ENCODE measurements around the gene GALNS. TPM values are rescaled to one million over a fixed set of nuclear protein-coding genes. Genes with fewer than 3 reads are reported as not detected.
A peak's percentile ranks its signal among the peaks of the same experiment; 100 is the strongest.
"Not testable (repeated sequence)": the region's sequence is repeated elsewhere in the genome, so short reads cannot be mapped to it uniquely, and the experiment has no call there.

Gene GALNS
- total and polyA plus RNA-seq, 11 donors = 10.7 to 22.7 (median 14.1) TPM

DNA sequence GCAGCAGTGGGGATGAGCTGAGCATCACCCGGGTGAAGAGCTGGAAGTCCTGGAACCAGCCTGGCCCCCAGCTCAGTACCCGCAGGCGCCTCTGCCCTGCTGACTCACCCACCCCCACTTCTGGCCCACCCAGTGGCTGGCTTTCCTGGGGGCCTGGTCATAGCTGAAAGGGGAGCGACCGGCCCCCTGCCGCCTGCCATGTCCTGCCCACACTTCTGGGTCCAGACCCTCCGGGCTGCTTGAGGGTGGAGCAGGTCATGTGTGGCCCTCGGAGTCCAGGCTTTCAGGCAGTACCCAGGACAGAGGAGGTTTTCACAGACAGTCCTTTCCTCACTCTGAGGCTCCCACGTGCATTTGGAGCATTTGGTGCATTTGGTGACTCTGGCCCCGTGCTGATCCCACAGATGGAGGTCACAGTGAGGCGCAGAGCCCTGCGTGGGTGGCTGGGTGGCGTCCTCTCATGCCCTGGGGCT, 64.6 kb downstream of the GALNS start:
- Histone ChIP-seq H3K36me3 (no peaks in the 10 kb centered on the region), H3K9me3 (no peaks in the 10 kb centered on the region), H3K4me1 (peaks cover 0 to 38% (median 2%) of the 10 kb centered on the region in 12 donors), H3K4me3 (no peak overlapping the region), H3K27me3 (peaks cover 0 to 21% (median 7%) of the 10 kb centered on the region in 9 donors), H3K27ac (no peak overlapping the region)
- DNase-seq = peak in 1 of 5 donors; percentile 17
- 62 to 77% (median 68%) methylated on average over 6 to 13 of the region's 13 CpGs for WGBS, 4 donors
- TF ChIP-seq POLR2A (IDR thresholded peaks at IDR 0.05) = no peak
- TF ChIP-seq, protein P1, sequence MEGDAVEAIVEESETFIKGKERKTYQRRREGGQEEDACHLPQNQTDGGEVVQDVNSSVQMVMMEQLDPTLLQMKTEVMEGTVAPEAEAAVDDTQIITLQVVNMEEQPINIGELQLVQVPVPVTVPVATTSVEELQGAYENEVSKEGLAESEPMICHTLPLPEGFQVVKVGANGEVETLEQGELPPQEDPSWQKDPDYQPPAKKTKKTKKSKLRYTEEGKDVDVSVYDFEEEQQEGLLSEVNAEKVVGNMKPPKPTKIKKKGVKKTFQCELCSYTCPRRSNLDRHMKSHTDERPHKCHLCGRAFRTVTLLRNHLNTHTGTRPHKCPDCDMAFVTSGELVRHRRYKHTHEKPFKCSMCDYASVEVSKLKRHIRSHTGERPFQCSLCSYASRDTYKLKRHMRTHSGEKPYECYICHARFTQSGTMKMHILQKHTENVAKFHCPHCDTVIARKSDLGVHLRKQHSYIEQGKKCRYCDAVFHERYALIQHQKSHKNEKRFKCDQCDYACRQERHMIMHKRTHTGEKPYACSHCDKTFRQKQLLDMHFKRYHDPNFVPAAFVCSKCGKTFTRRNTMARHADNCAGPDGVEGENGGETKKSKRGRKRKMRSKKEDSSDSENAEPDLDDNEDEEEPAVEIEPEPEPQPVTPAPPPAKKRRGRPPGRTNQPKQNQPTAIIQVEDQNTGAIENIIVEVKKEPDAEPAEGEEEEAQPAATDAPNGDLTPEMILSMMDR (IDR thresholded peaks at IDR 0.05) = no peak
- peak in 1 of 4 donors; percentile 6 for ATAC-seq
- intact Hi-C loops (cut with DNase I) = no loop called here

DNA sequence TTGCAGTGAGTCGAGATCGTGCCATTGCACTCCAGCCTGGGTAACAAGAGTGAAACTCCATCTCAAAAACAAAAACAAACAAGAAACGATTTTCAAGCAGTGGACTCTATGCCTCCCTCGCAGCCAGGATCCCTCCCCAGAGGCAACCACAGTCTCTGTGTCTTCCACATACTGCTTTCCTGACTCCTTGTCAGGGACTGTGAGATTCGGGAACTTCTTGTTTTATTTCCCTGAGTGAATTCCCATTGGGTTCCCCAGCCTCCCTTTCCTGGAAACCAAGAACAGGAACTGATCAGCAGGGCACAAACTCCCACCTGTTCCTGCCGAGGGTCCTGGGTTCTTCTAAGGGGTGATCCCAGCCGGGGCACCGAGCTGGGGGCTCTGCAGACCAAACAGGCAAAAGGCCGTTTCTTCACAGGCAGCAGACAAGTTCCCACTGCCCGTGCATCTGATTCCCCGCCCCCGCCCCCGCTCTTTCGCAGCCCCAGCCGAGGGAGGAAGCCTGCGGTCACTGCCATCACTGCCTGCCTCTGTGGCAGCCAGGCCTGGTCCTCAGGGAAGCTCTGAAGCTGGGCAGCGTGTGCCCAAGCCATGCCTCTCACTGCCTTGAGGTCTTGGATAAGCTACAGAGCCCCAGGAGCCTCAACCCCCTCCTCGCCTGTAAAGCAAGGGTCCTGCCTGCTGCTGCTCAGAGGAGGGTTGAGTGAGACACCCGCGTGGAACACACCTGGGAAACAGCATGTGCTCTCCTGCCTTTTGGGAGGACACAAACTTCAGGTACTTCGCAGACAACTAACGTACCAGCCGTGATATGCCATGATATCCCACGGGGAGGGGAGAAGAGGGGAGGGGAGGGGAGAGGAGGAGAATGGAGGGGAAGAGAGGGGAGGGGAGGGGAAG, 66.2 kb downstream of the GALNS start:
- Histone ChIP-seq H3K9me3 (no peaks in the 10 kb centered on the region), H3K4me3 (peak overlapping the region in 1 of 12 donors; percentile 41), H3K27ac (peak overlapping the region in 4 of 12 donors; percentile 14 to 83 (median 16)), H3K4me1 (peaks cover 0 to 41% (median 3%) of the 10 kb centered on the region in 12 donors), H3K36me3 (no peaks in the 10 kb centered on the region), H3K27me3 (peaks cover 0 to 21% (median 7%) of the 10 kb centered on the region in 9 donors)
- intact Hi-C loops (cut with DNase I) = no loop called here
- 24 to 29% (median 27%) methylated on average over 17 to 24 of the region's 24 CpGs for WGBS, 4 donors
- DNase-seq (no peak), ATAC-seq (peak in 3 of 4 donors; percentile 45 to 72 (median 53))
- no peak for TF ChIP-seq POLR2A (IDR thresholded peaks at IDR 0.05)
- TF ChIP-seq, protein P1 (IDR thresholded peaks at IDR 0.05) = no peak

DNA sequence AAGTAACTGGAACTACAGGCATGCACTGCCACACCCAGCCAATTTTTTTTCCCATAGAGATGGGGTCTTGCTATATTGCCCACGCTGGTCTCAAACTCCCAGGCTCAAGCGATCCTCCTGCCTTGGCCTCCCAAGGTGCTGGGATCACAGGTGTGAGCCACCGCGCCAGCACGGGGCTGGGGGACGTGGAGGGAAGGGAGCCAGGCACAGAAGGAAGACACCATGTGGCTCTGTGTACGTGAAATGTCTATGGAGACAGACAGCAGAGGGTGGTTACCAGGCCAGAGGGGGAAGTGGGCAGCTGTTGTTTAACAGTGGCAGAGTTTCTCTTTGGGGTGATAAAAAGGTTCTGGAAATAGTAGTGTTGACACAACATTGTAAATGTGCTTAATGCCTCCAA, 67.2 kb downstream of the GALNS start:
- peaks cover 0 to 21% (median 7%) of the 10 kb centered on the region in 9 donors for H3K27me3 ChIP-seq
- H3K9me3 ChIP-seq = no peaks in the 10 kb centered on the region
- peak overlapping the region in 1 of 12 donors; percentile 41 for H3K4me3 ChIP-seq
- H3K27ac ChIP-seq = peak overlapping the region in 1 of 12 donors; percentile 83
- intact Hi-C loops (cut with DNase I) = no loop called here
- ATAC-seq (peak in 1 of 4 donors; percentile 44), DNase-seq (no peak)
- no peak for TF ChIP-seq POLR2A (IDR thresholded peaks at IDR 0.05)
- TF ChIP-seq, protein P1 (IDR thresholded peaks at IDR 0.05) = no peak
- no peaks in the 10 kb centered on the region for H3K36me3 ChIP-seq
- 84 to 93% (median 89%) methylated on average over 7 of the region's 7 CpGs for WGBS, 4 donors
- H3K4me1 ChIP-seq = peaks cover 0 to 43% (median 3%) of the 10 kb centered on the region in 12 donors

DNA sequence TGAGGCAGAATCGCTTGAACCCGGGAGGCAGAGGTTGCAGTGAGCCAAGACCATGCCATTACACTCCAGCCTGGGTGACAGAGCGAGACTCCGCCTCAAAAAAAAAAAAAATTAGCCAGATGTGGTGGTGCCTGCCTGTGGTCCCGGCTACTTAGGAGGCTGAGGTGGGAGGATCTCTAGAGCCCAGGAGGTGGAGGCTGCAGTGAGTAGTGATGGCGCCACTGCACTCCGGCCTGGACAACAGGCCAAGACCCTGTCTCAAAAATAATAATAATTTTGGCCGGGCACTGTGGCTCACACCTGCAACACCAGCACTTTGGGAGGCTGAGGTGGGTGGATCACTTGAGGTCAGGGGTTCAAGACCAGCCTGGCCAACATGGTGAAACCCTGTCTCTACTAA, 68.0 kb downstream of the GALNS start:
- intact Hi-C loops (cut with DNase I); DNase-seq: not testable (repeated sequence)

More for the DNA sequence above, 68.0 kb downstream of the GALNS start:
- not testable (repeated sequence) for H3K36me3 ChIP-seq, H3K4me3 ChIP-seq, ATAC-seq, H3K27ac ChIP-seq, H3K9me3 ChIP-seq
- WGBS, 4 donors = 95 to 97% (median 96%) methylated on average over 8 of the region's 8 CpGs
- Histone ChIP-seq H3K4me1 (peaks cover 0 to 46% (median 7%) of the 10 kb centered on the region in 12 donors), H3K27me3 (peaks cover 0 to 21% (median 4%) of the 10 kb centered on the region in 9 donors)

Data from heart left ventricle (tissue), 16 donors.